Ishikawa (cell line): ENCODE data around the gene ZFP69B.

Source experiments
- CEBPB ChIP-seq: IDR thresholded peaks from 2 replicates; pipeline ENCODE4 v1.6.1; 2012
- EP300 ChIP-seq: IDR thresholded peaks from 2 replicates; pipeline ENCODE4 v1.6.1; 2012; ENCODE audit warnings: borderline replicate concordance
- FOXM1 ChIP-seq: IDR thresholded peaks from 2 replicates; pipeline ENCODE4 v1.6.1; 2012; ENCODE audit warnings: low read depth, borderline replicate concordance

DNA sequence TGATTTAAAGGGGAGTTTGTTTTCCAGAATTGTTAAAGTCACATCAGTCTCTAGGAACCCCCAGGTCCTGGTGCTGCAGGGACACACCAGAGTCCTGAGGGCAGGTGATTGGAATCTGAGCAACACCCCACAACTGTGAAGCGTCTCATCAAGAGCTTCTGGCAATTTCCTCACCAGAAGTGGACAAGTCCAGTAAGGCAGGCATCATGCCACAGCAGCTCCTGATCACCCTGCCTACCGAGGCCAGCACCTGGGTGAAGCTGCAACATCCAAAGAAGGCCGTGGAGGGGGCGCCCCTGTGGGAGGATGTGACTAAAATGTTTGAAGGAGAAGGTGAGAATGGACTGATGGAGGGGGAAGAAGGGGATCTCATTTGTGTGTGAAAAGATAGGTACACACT, 28.9 kb downstream of the ZFP69B start:
- TF ChIP-seq EP300 (no peak), FOXM1 (no peak), CEBPB (no peak)
